ENCODE measurements around the gene WDFY4. TPM values are rescaled to one million over a fixed set of nuclear protein-coding genes. Genes with fewer than 3 reads are reported as not detected.

WDFY4 gene
- total RNA-seq, 1 donor from 2014 or later = not detected

- no peak for TF ChIP-seq CTCF (IDR thresholded peaks at IDR 0.05)
- no peak for DNase-seq (ENCODE audit: low spot score)
- H3K9me3 Mint-ChIP-seq (ENCODE audit: low read depth) = no peaks in the 10 kb centered on the region
- H3K4me3 Mint-ChIP-seq (ENCODE audit: unreplicated experiment) = no peak overlapping the region
- H3K36me3 Mint-ChIP-seq (ENCODE audit: low read depth) = no peaks in the 10 kb centered on the region
- H3K4me1 Mint-ChIP-seq (ENCODE audit: low read depth) = peaks cover 8% of the 10 kb centered on the region
- peaks cover 3% of the 10 kb centered on the region for H3K27me3 Mint-ChIP-seq (ENCODE audit: low read depth)
- H3K27ac Mint-ChIP-seq (ENCODE audit: unreplicated experiment) = no peak overlapping the region
Observed at GRCh38 chr10:49005270-49005669, 320.6 kb downstream of the WDFY4 start.

- no peak overlapping the region for H3K27ac Mint-ChIP-seq (ENCODE audit: unreplicated experiment)
- TF ChIP-seq CTCF (IDR thresholded peaks at IDR 0.05) = no peak
- H3K9me3 Mint-ChIP-seq (ENCODE audit: low read depth) = no peaks in the 10 kb centered on the region
- no peaks in the 10 kb centered on the region for H3K36me3 Mint-ChIP-seq (ENCODE audit: low read depth)
- H3K27me3 Mint-ChIP-seq (ENCODE audit: low read depth) = peaks cover 4% of the 10 kb centered on the region
- no peak overlapping the region for H3K4me3 Mint-ChIP-seq (ENCODE audit: unreplicated experiment)
- no peak for DNase-seq (ENCODE audit: low spot score)
- peaks cover 8% of the 10 kb centered on the region for H3K4me1 Mint-ChIP-seq (ENCODE audit: low read depth)
Observed at GRCh38 chr10:49007129-49007528, 322.5 kb downstream of the WDFY4 start.

- Mint-ChIP-seq H3K4me1 (ENCODE audit: low read depth) (peaks cover 8% of the 10 kb centered on the region), H3K27me3 (ENCODE audit: low read depth) (peaks cover 4% of the 10 kb centered on the region), H3K4me3 (ENCODE audit: unreplicated experiment) (no peak overlapping the region), H3K36me3 (ENCODE audit: low read depth) (no peaks in the 10 kb centered on the region), H3K9me3 (ENCODE audit: low read depth) (no peaks in the 10 kb centered on the region), H3K27ac (ENCODE audit: unreplicated experiment) (no peak overlapping the region)
- no peak for TF ChIP-seq CTCF (IDR thresholded peaks at IDR 0.05)
- DNase-seq (ENCODE audit: low spot score) = no peak
Observed at GRCh38 chr10:49008091-49008490, 323.4 kb downstream of the WDFY4 start.

DNA sequence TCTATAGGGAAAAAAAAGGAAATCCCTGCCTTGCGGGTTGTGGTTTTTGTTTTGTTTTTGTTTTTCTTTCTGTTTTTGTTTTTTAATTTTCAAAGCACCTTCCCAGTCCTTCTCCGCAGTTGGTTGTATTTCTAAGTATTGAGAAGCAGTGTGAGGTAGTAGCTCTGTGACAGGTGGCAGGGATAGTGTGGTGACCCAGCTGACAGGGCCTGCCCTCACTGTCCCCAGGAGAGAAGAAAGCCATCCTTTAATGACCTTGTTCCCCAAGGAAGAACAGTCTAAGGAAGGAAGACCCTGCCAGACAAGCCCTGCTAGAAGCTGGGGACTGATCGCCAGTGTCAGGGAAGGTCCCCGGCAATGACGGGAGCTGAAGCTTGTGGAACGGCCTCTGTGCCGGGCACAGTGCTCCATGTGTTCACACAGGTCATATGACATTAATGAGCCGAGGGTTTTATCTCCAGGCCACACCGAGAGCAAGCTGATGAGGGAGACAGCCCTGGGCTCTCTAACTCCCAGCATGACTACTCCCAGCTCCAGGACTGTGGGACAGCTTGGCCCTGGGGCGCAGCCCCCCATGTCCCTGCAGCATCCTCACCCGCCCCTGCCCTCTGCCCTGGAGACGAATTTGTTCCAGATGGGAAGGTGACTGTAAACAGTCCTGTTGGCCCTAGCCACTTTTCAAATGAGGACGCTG, 324.0 kb downstream of the WDFY4 start:
- H3K27ac Mint-ChIP-seq (ENCODE audit: unreplicated experiment) = no peak overlapping the region
- H3K27me3 Mint-ChIP-seq (ENCODE audit: low read depth) = peaks cover 4% of the 10 kb centered on the region
- no peaks in the 10 kb centered on the region for H3K36me3 Mint-ChIP-seq (ENCODE audit: low read depth)
- TF ChIP-seq CTCF (IDR thresholded peaks at IDR 0.05) = no peak
- no peak for DNase-seq (ENCODE audit: low spot score)
- H3K9me3 Mint-ChIP-seq (ENCODE audit: low read depth) = no peaks in the 10 kb centered on the region
- H3K4me1 Mint-ChIP-seq (ENCODE audit: low read depth) = peaks cover 8% of the 10 kb centered on the region
- no peak overlapping the region for H3K4me3 Mint-ChIP-seq (ENCODE audit: unreplicated experiment)

- no peak for TF ChIP-seq CTCF (IDR thresholded peaks at IDR 0.05)
- no peak overlapping the region for H3K4me3 Mint-ChIP-seq (ENCODE audit: unreplicated experiment)
- peaks cover 4% of the 10 kb centered on the region for H3K27me3 Mint-ChIP-seq (ENCODE audit: low read depth)
- peaks cover 8% of the 10 kb centered on the region for H3K4me1 Mint-ChIP-seq (ENCODE audit: low read depth)
- DNase-seq (ENCODE audit: low spot score) = no peak
- H3K9me3 Mint-ChIP-seq (ENCODE audit: low read depth) = no peaks in the 10 kb centered on the region
- no peaks in the 10 kb centered on the region for H3K36me3 Mint-ChIP-seq (ENCODE audit: low read depth)
- no peak overlapping the region for H3K27ac Mint-ChIP-seq (ENCODE audit: unreplicated experiment)
Observed at GRCh38 chr10:49009199-49009979, 324.7 kb downstream of the WDFY4 start.

Measured in chondrocyte (in vitro differentiated cells).